ENCODE results near the gene KLHDC8B.
"Not testable (repeated sequence)": the region's sequence is repeated elsewhere in the genome, so short reads cannot be mapped to it uniquely, and the experiment has no call there.

Gene KLHDC8B

GRCh38 chr3:49198611-49199230, 27.3 kb downstream of the KLHDC8B start:
- TF ChIP-seq CTCF (conservative IDR thresholded peaks at IDR 0.05; ENCODE audit: control insufficient read depth, insufficient read depth, low read depth, low read length): no peak
- no peak overlapping the region for H3K4me3 ChIP-seq (ENCODE audit: control insufficient read depth, low read depth, low read length)
- DNase-seq (ENCODE audit: low read depth): no peak

GRCh38 chr3:49199239-49199899, 28.0 kb downstream of the KLHDC8B start:
- peak; percentile 87 for DNase-seq (ENCODE audit: low read depth)
- no peak for TF ChIP-seq CTCF (conservative IDR thresholded peaks at IDR 0.05; ENCODE audit: control insufficient read depth, insufficient read depth, low read depth, low read length)
- peak overlapping the region; percentile 61 for H3K4me3 ChIP-seq (ENCODE audit: control insufficient read depth, low read depth, low read length)

GRCh38 chr3:49199900-49200281, 28.5 kb downstream of the KLHDC8B start:
- DNase-seq (ENCODE audit: low read depth): peak; percentile 34
- peak overlapping the region; percentile 61 for H3K4me3 ChIP-seq (ENCODE audit: control insufficient read depth, low read depth, low read length)
- no peak for TF ChIP-seq CTCF (conservative IDR thresholded peaks at IDR 0.05; ENCODE audit: control insufficient read depth, insufficient read depth, low read depth, low read length)

GRCh38 chr3:49213541-49213943, 42.1 kb downstream of the KLHDC8B start:
- no peak for TF ChIP-seq CTCF (conservative IDR thresholded peaks at IDR 0.05; ENCODE audit: control insufficient read depth, insufficient read depth, low read depth, low read length)
- no peak overlapping the region for H3K4me3 ChIP-seq (ENCODE audit: control insufficient read depth, low read depth, low read length)
- DNase-seq (ENCODE audit: low read depth): no peak

GRCh38 chr3:49213998-49214397, 42.6 kb downstream of the KLHDC8B start:
- TF ChIP-seq CTCF (conservative IDR thresholded peaks at IDR 0.05; ENCODE audit: control insufficient read depth, insufficient read depth, low read depth, low read length): no peak
- DNase-seq (ENCODE audit: low read depth): no peak
- no peak overlapping the region for H3K4me3 ChIP-seq (ENCODE audit: control insufficient read depth, low read depth, low read length)

GRCh38 chr3:49216687-49217086, 45.3 kb downstream of the KLHDC8B start:
- not testable (repeated sequence) for DNase-seq (ENCODE audit: low read depth)

GRCh38 chr3:49217108-49217507, 45.7 kb downstream of the KLHDC8B start:
- DNase-seq (ENCODE audit: low read depth); H3K4me3 ChIP-seq (ENCODE audit: control insufficient read depth, low read depth, low read length): not testable (repeated sequence)

More at GRCh38 chr3:49216687-49217086, 45.3 kb downstream of the KLHDC8B start:
- H3K4me3 ChIP-seq (ENCODE audit: control insufficient read depth, low read depth, low read length): not testable (repeated sequence)
